ENCODE data around the gene LRIF1.
"Not testable (repeated sequence)": the region's sequence is repeated elsewhere in the genome, so short reads cannot be mapped to it uniquely, and the experiment has no call there.

The LRIF1 gene

DNA sequence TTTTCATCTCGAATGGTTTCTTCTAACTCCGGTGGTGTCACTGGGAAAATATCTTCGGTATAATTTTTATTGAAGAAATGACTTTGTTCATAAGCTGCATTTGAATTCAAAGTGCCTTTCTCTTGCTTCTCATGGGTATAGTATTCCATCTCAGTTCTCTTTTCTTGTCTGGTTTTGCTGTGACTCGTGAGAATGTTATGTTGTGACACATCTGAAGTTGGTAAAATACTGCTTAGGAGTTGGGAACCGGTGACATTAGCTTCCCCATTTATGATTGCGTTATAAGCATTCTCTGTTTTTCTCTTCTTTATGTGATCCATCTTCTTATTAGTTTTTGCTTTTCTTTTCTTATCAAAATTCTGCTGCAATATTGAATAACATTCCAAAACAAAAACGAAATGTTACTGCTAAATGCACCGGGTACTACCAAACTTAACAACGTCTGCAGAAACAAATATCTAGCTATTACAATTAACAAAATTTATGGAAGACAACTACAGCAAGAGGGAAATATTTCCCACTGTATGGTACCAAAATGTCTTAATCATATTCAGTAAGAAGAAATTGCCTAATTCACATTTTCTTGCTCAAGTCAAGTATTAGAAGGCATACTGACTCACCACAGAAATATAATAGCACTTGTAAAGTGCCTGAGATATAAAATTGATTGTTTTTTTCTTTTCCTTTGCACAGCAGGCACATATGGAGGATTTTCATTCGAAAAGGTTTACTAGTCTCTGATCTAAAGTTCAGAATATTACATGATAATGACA lies 15.5 kb downstream of the LRIF1 start:
- no peak for DNase-seq

DNA sequence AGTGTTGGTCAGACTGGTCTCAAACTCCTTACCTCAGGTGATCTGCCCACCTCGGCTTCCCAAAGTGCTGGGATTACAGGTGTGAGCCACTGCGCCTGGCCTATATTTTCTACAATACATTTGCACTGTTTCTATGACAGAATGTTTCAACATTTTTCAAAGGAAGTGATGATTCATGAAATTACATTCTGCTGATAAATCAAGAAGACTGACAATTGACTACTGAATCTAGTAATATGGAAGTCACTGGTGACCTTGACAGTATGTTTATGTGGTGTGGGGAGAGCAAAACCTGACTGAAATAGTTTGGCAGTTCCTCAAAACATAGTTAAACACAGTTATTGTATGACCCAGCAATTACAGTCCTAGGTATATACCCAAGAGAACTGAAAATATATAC lies 18.1 kb downstream of the LRIF1 start:
- DNase-seq, result no peak

DNA sequence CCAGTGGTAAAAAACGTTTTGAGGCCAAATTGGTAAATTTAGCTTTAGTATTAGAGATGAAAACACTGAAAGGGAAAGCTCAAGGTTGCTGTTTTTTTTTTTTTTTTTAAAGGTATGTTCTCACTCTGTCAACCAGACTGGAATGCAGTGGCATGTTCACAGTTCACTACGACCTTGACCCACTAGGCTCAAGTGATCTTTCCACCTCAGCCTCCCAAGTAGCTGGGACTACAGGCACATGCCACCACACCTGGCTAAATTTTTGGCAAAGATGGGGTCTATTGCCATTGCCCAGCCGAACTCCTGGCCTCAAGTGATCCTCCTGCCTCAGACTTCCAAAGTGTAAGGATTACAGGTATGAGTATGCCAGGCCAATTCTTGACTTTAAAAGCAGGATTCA lies 18.9 kb downstream of the LRIF1 start:
- DNase-seq, result no peak

DNA sequence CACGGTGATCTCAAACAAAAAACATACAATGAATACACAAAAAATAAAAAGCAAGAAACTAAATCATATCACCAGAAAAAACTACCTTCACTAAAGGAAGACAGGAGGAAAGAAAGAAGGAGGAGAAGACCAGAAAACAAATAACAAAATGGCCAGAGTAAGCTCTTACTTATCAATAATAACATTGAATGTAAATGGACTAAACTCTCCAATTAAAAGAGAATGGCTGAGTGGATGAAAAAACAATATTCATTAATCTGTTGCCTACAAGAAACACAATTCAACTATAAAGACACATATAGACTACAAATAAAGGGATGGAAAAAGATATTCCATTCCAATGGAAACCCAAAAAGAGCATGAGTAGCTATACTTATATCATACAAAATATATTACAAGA lies 27.2 kb downstream of the LRIF1 start:
- no peak for DNase-seq

DNA sequence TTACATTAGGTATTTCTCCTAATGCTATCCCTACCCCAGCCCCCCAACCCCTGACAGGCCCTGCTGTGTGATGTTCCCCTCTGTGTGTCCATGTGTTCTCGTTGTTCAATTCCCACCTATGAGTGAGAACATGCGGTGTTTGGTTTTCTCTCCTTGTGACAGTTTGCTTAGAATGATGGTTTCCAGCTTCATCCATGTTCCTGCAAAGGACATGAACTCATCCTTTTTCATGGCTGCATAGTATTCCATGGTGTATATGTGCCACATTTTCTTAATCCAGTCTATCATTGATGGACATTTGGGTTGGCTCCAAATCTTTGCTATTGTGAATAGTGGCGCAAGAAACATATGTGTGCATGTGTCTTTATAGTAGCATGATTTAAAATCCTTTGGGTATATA lies 32.6 kb downstream of the LRIF1 start:
- DNase-seq, result not testable (repeated sequence)

DNA sequence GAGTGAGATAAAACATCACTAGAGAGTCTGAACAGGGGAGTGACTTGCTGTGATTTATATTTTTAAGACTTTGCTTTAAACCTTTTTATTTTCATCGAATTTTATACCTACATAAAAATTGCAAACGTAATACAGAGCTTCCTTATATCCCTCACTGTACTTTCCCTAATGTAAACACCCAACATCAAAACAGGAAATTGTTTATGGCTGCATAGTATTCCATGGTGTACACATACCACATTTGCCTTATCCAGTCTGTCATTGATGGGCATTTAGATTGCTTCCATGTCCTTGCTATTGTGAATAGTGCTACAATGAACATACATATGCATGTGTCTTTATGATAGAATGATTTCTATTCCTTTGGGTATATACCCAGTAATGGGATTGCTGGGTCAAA lies 34.8 kb downstream of the LRIF1 start:
- DNase-seq, result no peak

DNA sequence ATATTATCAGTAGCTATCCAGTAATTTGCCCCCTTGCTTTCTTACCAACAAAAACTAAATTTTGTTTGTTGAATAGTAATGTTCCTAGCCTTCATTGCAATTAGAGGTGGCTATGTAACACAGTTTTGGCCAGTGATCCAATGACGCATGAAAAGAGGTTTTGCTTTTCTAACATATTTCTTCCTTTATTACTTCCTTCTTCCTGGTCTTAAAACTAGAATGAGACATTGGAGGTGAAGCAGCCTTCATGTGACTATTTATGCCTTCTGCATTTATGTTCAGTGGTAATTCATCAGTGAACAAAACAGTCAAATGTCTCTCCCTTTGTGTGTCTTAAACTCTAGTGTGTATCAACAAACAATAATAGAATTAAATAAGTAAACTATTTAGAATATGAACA lies 35.5 kb downstream of the LRIF1 start:
- DNase-seq, result no peak

DNA sequence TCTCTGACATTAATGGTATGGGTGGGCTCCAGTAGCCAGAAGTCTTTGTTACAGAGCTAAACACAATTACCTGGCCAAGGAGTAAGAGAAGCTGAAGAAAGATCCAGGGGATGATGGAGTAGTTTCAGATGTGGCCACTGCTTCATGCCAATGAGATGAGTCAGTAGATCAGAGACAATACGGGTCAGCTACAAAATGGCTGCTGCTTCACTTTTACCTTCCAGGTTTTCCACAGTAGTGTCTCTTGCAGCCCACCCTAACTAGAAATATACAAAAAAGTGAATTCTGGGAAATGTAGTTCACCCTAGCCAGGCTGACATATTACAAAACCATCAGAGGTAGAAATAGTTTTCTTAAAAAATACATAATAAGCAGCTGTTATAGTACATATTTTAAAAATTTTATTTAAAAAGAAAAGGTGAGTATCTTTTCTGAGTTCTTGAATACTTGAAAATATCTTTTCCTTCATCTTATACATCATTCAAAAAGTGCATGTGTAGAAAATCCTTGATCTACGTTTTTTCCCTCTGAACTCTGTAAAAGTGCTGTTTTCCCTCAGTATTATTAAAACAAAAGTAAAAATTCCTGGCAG lies 36.1 kb downstream of the LRIF1 start:
- DNase-seq, result no peak

DNA sequence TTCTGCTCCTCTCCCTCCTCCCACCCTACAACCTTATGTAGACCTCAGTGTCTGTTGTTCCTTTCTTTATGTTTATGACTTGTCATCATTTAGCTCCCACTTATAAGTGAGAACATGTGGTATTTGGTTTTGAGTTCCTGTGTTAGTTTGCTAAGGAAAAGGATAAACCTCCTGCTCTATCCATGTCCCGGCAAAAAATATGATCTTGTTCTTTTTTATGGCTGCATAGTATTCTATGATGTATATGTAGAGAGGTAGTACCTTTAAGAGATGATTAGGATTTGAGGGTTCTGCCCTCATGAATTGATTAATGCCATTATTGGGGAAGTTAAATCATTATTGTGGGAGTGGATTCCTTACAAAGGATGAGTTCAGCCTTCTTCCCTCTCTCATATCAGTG lies 41.8 kb downstream of the LRIF1 start:
- no peak for DNase-seq

DNA sequence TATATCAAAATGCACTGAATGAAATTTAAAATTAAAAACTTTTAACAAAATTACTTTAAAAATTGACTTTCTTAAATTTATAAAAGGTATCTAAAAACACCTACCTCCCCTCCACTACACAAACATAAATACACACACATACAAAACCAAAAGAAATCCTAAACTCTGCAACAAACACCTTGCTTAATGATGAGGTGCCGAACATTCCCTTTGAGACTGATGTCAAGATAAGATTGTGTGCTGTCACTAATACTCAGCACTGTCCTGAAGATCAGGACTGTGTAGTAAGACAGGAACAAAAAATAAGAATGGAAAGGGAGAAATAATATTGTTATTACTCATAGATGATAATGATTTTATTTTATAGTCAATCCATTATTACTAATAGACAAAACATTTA lies 45.7 kb downstream of the LRIF1 start:
- no peak for DNase-seq

DNA sequence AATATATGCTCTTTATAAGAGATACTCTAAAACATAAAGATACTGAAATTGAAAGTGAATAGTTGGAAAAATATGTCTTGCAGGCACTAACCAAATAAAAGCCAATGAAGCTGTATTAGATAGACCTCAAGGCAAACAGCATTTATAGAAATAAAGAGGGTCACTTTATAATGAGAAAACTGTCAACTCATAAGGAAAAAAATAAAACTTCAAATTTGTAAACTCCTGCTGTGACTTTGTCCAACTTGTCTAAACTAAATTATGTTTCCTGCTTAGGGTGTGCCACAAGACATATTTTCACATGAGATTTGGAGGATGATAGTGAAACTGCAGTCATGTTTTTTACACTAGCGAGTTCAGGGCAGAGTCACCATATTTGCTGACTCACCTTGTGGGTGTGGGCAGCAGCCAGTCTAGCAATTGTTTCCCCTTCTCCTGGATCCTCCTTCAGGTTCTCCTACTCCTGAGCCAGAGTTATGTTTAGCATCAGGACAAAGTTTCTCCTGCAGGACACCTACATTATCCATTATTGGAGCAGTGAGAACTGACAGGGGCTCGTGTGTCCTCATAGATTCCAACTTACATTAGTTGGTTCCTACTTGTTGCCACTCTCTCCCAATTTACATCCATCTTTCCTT lies 46.9 kb downstream of the LRIF1 start:
- no peak for DNase-seq

DNA sequence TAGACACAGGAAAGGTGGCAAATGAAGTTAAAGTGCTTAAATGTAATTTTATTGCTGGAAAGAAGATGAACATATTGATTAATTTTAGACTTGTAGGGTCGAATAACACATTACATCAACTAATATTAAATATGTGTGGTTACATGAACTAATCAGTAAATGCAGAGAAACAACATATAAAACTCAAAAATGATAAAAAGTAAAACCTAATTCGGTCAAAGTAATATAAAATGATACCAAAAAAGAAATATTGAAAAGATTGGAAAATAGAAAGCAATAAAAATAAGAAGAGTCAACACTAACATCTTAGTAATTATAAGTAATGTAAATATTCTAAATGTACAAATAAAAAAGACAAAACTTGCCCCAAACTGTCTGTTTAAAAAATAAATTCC lies 47.5 kb downstream of the LRIF1 start:
- no peak for DNase-seq

DNA sequence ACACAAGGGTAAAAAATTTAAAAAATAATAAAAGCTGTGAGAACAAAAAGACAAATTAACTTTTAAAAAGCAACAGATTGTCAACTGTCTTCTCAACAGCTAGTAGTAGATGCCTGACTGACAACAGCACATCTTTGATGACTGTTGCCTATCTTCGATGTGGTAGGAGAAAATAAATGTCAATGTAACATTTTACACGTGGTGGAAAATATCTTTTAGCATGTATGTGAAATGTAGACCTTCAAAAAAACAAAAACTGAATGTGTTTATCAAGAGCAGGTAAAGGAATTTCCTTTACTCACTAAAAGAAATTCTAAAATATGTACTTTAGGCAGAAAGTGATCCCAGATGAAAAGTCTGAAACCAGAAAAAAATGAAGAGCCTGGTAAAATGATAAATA lies 47.9 kb downstream of the LRIF1 start:
- no peak for DNase-seq

DNA sequence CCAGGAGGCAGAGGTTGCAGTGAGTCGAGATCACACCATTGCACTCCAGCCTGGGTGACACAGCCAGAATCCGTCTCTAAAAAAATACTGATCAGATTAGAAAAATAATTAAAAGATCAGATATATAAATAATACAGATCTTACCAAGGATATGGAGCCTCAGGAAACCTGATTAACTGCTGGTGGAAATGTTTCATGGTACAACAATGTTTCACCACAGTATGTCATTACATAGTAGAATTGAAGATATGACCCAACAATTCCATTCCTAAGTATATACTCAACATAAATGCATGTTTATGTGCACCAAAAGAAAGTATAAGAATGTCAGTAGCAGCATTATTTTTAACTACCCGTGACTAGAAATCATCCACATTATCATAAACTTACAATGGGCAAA lies 49.0 kb downstream of the LRIF1 start:
- DNase-seq, result no peak

DNA sequence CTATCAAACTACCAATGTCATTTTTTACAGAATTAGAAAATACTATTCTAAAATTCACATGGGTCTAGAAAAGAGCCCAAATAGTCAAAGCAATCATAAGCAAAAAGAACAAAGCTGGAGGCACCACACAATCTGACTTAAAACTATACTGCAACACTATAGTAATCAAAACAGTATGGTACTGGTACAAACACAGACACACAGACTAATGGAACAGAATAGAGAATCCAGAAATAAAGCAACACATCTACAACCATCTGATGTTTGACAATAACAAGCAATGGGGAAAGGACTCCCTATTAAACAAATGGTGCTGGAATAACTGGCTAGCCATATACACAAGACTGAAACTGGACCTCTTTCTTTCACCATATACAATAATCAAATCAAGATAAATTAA lies 50.9 kb downstream of the LRIF1 start:
- DNase-seq, result no peak

DNA sequence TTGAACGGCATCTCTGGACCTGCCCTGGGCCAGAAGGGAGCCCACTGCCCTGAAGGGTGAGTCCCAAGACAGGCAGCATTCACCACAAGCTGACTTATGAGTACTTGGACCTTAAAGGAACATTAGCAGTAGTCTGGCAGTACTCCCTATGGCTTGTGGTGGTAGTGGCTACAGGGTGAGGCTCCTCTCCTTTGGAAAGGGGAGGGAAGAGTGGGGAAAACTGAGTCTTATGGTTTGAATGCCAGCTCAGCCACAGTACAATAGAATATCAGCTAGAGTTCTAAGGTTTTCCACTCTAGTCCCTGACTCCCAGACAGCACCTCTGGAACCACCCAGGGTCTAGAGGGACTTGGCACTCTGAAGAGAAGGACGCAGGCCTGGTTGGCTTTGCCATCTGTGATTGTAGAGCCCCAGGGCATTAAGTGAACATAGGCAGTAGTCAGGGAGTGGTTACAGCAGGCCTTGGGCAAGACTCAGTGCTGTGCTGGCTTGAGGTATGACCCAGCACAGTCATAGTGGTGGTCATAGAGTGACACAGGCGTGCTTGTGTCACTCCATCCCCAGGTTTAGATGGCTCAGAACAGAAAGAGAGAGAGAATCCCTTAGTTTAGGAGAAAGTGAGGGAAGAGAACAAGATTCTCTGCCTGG lies 59.7 kb downstream of the LRIF1 start:
- no peak for DNase-seq

DNA sequence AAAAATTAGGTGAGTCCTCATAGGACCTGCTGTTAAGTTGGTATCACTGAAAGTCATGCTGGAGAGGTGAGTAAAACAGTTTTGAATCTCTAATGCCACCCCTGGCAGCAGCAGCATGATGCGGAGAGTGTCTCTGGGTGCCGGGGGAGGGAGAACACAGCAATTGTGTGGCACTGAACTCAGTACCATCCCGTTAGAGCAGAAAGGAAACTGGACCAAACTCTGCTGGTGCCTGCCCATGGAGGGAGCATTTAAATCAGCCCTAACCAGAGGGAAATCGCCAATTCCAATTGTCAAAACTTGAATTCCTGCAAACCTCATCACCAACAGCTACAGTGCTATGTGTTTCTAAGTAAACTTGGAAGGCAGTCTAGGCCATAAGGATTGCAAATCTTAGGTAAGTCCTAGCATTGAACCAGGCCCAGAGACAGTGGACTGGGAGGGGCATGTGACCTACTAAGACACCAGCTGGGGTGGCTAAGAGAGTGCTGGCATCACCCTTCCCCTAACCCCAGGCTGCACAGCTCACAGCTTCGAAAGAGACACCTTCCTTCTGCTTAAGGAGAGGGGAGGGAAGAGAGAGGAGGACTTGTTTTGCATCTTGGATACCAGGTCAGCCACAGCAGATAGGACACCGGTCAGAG lies 60.8 kb downstream of the LRIF1 start:
- DNase-seq, result no peak

DNA sequence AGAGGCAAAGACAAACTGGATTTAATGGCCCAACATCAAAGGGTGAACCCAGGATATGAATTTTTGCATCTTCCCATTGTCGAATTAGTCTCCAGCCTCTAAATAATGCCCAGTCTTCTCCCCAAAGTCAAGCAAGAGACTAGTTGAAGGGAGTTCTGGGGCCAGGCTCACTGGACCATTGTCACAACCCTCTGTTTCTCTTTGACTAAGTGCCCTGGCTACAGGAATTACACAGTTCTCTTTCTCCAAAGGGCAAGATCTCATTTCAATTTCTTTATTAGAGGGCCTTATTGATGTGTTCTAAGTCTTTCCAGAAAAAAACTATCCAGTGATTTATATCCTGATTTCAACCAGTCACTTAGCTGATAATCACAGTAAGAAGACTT lies 64.3 kb downstream of the LRIF1 start:
- DNase-seq, result no peak

DNA sequence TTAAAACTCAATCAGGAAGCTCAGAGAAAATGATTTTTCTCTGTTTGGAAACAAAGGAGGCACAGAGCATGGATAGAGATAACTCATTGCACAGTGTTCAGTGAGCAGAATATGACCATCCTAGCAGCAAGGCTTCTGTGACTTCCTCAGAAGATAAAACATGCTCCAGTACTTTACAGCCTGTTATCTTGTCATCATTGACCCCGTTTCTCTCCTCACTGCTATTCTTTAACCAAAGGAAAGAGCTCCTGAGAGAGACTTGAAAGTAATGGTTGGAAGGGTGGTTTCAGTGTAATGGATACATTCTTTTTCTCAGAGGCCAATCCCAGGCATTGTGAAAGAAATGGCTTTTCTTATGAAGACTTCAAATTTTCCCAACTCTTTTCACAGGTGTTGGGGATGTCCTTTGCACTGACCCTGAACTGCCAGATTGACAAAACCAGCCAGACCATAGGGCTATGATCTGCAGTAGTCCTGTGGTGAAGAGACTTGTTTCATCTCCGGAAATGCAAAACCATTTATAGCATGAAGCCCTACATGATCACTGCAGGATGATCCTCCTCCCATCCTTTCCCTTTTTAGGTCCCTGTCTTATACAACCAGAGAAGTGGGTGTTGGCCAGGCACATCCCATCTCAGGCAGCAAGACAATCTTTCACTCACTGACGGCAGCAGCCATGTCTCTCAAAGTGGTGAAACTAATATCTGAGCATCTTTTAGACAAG lies 64.8 kb downstream of the LRIF1 start:
- no peak for DNase-seq

DNA sequence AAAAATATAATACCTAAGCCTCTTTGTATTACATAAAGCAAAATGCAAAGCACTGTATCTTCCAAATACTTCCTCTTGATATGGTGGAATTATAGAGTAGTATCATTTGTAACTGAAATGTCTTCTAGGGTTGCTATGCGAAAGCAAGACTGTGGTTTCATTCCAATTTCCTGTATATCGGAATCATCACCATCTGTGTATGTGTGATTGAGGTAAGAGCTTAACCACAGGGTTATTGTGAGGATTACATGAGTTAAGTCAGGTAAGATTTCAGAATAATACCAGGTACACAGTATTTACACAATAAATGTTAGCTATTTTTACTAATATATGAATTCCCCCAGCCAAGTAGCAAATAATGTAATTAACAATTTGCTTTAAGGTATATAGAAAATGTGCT lies 66.0 kb downstream of the LRIF1 start:
- DNase-seq, result no peak
